Transverse colon (tissue), 4 donors: Measurements from ENCODE around the gene TRIM14.

Source experiments
- CTCF ChIP-seq, 5 experiments: fragments of 200-600 bp in 3 of 5; fragments of 450-650 bp in 2 of 5; sonication (generic) in 3 of 5; IDR thresholded peaks; 1 replicate in 2 of 5; 2 replicates in 3 of 5; pipeline ENCODE4 v1.5.1; 2016 to 2017; ENCODE audit warnings: antibody characterized with exemption in 5 of 5, inconsistent platforms in 3 of 5, mild to moderate bottlenecking in 2 of 5, moderate library complexity in 1 of 5
- POLR2AphosphoS5 ChIP-seq, 3 donors: sonication (generic); formaldehyde crosslinking; IDR thresholded peaks; one replicate each; pipeline ENCODE4 v1.6.1; 2016; ENCODE audit warnings: antibody characterized with exemption in 3 of 3

GRCh38 chr9:98046180-98046543 lies 72.9 kb downstream of the TRIM14 start:
- no peak for TF ChIP-seq CTCF (IDR thresholded peaks at IDR 0.05)
- TF ChIP-seq POLR2AphosphoS5 (IDR thresholded peaks at IDR 0.05), result no peak
